HepG2 (cell line): Measurements from ENCODE around the gene WWTR1.

Experiments used
- CTCF ChIP-seq: sonication (generic); formaldehyde crosslinking; IDR thresholded peaks from 2 replicates; pipeline ENCODE4 v1.5.0; 2020; ENCODE audit warnings: mild to moderate bottlenecking, missing genetic modification reagents, moderate library complexity
- POLR2A ChIP-seq, 2 experiments: IDR thresholded peaks; 2 replicates each; pipeline ENCODE4 v1.6.1; 2011; ENCODE audit warnings: low read depth in 2 of 2, low read length in 2 of 2, mild to moderate bottlenecking in 1 of 2, moderate library complexity in 1 of 2; ENCODE audit not compliant: insufficient read depth in 1 of 2
- PPARG ChIP-seq: conservative IDR thresholded peaks from 2 replicates; pipeline ENCODE4 v1.6.1; 2016; ENCODE audit warnings: missing biosample characterization, missing genetic modification reagents
- RFX5 ChIP-seq: IDR thresholded peaks from 2 replicates; pipeline ENCODE4 v1.6.1; 2011; ENCODE audit warnings: low read depth, low read length, improper control_type of control experiment
- TCF7L2 ChIP-seq: IDR thresholded peaks from 2 replicates; pipeline ENCODE4 v1.6.1; 2011; ENCODE audit warnings: mild to moderate bottlenecking, low read depth, low read length, moderate library complexity
- ZFP36 ChIP-seq: fragments of 150-350 bp; IDR thresholded peaks from 2 replicates; pipeline ENCODE4 v1.6.1; 2018; ENCODE audit warnings: borderline replicate concordance, low read length, low read depth; ENCODE audit not compliant: partially characterized antibody

GRCh38 chr3:149658744-149659497, 1.1 kb upstream of the WWTR1 start:
- TF ChIP-seq POLR2A (IDR thresholded peaks at IDR 0.05; ENCODE audit: insufficient read depth in 1 of 2, low read depth in 2 of 2, low read length in 2 of 2) (no peak), PPARG (CRISPR knock-in tag) (no peak), TCF7L2 (no peak), CTCF (no peak), ZFP36 (no peak), RFX5 (no peak)
